Measurements from ENCODE around the gene PNPLA7. TPM values are rescaled to one million over a fixed set of nuclear protein-coding genes. Genes with fewer than 3 reads are reported as not detected.

The PNPLA7 gene
- total and polyA plus RNA-seq, 2 of the 8 experiments (the other 6 are each of a cell fraction or from before 2014, with no cell fraction given), result 0.35 to 0.47 TPM

DNA sequence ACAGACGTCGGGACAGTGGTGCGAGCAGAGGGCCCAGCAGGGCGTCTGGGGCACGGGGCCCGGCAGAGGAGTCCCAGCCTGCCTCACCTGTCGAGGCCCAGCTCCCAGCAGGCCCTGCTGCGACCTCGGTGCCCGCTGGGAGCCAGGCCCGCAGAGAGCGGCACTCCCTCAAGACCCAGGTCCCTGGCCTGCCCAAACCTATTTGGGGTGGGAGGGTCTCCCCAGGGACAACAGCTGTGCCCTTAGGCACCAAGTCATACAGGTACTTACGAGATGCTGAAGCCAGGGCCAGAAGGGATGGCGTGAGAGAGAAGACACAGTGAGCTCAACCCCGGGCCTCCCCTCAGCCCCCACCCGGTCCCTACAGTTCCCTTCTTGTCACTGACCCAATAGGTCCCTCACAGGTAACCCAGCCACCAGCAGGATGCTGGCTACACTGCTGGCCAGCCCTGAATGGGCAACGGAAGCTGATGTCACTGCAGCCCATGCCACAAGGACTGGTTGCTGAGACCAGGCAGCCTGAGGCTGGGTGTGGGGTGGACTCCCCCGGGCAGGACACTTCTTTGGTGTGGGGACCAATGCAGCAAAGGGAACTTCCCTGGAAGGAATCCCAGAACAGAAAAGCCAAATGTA lies 94.7 kb downstream of the PNPLA7 start (continued):
- TF ChIP-seq FOSL1 (IDR thresholded peaks at IDR 0.05; ENCODE audit: insufficient read depth, low read depth, low read length), result no peak
- TF ChIP-seq RFX5 (IDR thresholded peaks at IDR 0.05; ENCODE audit: borderline replicate concordance, low read depth, low read length), result no peak
- no peak for TF ChIP-seq KDM5A (IDR thresholded peaks at IDR 0.05; ENCODE audit: low read length)
- TF ChIP-seq, protein P1, sequence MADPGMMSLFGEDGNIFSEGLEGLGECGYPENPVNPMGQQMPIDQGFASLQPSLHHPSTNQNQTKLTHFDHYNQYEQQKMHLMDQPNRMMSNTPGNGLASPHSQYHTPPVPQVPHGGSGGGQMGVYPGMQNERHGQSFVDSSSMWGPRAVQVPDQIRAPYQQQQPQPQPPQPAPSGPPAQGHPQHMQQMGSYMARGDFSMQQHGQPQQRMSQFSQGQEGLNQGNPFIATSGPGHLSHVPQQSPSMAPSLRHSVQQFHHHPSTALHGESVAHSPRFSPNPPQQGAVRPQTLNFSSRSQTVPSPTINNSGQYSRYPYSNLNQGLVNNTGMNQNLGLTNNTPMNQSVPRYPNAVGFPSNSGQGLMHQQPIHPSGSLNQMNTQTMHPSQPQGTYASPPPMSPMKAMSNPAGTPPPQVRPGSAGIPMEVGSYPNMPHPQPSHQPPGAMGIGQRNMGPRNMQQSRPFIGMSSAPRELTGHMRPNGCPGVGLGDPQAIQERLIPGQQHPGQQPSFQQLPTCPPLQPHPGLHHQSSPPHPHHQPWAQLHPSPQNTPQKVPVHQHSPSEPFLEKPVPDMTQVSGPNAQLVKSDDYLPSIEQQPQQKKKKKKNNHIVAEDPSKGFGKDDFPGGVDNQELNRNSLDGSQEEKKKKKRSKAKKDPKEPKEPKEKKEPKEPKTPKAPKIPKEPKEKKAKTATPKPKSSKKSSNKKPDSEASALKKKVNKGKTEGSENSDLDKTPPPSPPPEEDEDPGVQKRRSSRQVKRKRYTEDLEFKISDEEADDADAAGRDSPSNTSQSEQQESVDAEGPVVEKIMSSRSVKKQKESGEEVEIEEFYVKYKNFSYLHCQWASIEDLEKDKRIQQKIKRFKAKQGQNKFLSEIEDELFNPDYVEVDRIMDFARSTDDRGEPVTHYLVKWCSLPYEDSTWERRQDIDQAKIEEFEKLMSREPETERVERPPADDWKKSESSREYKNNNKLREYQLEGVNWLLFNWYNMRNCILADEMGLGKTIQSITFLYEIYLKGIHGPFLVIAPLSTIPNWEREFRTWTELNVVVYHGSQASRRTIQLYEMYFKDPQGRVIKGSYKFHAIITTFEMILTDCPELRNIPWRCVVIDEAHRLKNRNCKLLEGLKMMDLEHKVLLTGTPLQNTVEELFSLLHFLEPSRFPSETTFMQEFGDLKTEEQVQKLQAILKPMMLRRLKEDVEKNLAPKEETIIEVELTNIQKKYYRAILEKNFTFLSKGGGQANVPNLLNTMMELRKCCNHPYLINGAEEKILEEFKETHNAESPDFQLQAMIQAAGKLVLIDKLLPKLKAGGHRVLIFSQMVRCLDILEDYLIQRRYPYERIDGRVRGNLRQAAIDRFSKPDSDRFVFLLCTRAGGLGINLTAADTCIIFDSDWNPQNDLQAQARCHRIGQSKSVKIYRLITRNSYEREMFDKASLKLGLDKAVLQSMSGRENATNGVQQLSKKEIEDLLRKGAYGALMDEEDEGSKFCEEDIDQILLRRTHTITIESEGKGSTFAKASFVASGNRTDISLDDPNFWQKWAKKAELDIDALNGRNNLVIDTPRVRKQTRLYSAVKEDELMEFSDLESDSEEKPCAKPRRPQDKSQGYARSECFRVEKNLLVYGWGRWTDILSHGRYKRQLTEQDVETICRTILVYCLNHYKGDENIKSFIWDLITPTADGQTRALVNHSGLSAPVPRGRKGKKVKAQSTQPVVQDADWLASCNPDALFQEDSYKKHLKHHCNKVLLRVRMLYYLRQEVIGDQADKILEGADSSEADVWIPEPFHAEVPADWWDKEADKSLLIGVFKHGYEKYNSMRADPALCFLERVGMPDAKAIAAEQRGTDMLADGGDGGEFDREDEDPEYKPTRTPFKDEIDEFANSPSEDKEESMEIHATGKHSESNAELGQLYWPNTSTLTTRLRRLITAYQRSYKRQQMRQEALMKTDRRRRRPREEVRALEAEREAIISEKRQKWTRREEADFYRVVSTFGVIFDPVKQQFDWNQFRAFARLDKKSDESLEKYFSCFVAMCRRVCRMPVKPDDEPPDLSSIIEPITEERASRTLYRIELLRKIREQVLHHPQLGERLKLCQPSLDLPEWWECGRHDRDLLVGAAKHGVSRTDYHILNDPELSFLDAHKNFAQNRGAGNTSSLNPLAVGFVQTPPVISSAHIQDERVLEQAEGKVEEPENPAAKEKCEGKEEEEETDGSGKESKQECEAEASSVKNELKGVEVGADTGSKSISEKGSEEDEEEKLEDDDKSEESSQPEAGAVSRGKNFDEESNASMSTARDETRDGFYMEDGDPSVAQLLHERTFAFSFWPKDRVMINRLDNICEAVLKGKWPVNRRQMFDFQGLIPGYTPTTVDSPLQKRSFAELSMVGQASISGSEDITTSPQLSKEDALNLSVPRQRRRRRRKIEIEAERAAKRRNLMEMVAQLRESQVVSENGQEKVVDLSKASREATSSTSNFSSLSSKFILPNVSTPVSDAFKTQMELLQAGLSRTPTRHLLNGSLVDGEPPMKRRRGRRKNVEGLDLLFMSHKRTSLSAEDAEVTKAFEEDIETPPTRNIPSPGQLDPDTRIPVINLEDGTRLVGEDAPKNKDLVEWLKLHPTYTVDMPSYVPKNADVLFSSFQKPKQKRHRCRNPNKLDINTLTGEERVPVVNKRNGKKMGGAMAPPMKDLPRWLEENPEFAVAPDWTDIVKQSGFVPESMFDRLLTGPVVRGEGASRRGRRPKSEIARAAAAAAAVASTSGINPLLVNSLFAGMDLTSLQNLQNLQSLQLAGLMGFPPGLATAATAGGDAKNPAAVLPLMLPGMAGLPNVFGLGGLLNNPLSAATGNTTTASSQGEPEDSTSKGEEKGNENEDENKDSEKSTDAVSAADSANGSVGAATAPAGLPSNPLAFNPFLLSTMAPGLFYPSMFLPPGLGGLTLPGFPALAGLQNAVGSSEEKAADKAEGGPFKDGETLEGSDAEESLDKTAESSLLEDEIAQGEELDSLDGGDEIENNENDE (IDR thresholded peaks at IDR 0.05; ENCODE audit: insufficient replicate concordance, low read length), result no peak
- no peak for TF ChIP-seq POU5F1 (IDR thresholded peaks at IDR 0.05; ENCODE audit: low read depth, low read length)
- no peak for TF ChIP-seq NANOG (IDR thresholded peaks at IDR 0.05; ENCODE audit: insufficient read depth, low read depth, low read length, poor library complexity, severe bottlenecking)
- TF ChIP-seq CBX5 (IDR thresholded peaks at IDR 0.05; ENCODE audit: low read depth, low read length), result no peak
- no peak for TF ChIP-seq KDM1A (IDR thresholded peaks at IDR 0.05; ENCODE audit: borderline replicate concordance, low read length)

Measured in H1 (cell line).